DND-41 (cell line): ENCODE results near the gene ADIPOR1.

Experiments
- CTCF ChIP-seq: IDR thresholded peaks from 2 replicates; pipeline ENCODE4 v1.5.1; 2012; ENCODE audit warnings: borderline replicate concordance, low read length, moderate library complexity, mild to moderate bottlenecking; ENCODE audit not compliant: poor library complexity, severe bottlenecking; ENCODE audit errors: extremely low read depth
- EZH2 ChIP-seq: IDR thresholded peaks from 3 replicates; pipeline ENCODE4 v1.6.1; 2012; ENCODE audit warnings: borderline replicate concordance, low read depth, mild to moderate bottlenecking, moderate library complexity, low read length, inconsistent platforms; ENCODE audit not compliant: severe bottlenecking

DNA sequence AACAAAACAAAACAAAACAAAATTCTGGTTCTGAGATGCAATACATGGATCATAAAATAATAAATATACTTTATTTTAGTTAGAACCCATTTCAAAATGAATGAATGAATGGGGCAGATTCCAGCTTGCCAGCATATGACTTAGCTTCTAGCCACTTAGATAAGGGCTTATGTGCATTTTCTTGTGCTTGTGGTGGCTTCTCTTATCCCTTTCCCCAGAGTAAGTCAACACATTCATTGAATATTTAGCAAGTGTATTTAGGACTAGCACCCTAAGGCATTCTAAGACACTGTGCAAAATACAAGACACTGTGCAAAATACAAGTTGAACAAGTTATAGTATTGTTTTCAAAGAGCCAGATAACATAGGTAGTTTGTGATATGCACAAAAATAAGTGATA is 4.7 kb downstream of the ADIPOR1 start:
- no peak for TF ChIP-seq CTCF
- no peak for TF ChIP-seq EZH2
